Spinal cord (tissue), 10 donors: ENCODE data around the gene PTMS. TPM values are rescaled to one million over a fixed set of nuclear protein-coding genes. Genes with fewer than 3 reads are reported as not detected.

Experiments
- DNase-seq, 6 donors: peaks; one replicate each; pipeline versions ENCODE4 v3.0.0 to v3.0.0-alpha.2; 2013 to 2015; ENCODE audit warnings: low spot score in 6 of 6, low read depth in 4 of 6
- H3K27ac ChIP-seq: one replicate; pipeline ENCODE4 v1.5.1; 2013; ENCODE audit warnings: low read depth, low read length, control low read depth
- H3K27me3 ChIP-seq: one replicate; pipeline ENCODE4 v1.6.1; 2013; ENCODE audit warnings: low read length; ENCODE audit not compliant: control insufficient read depth, insufficient read depth
- H3K36me3 ChIP-seq: one replicate; pipeline ENCODE4 v1.6.1; 2013; ENCODE audit warnings: low read length; ENCODE audit not compliant: control insufficient read depth, insufficient read depth
- H3K4me1 ChIP-seq: one replicate; pipeline ENCODE4 v1.6.1; 2013; ENCODE audit warnings: low read length; ENCODE audit not compliant: control insufficient read depth, insufficient read depth
- H3K4me3 ChIP-seq: one replicate; pipeline ENCODE4 v1.5.1; 2013; ENCODE audit warnings: low read depth, low read length, control low read depth
- H3K9me3 ChIP-seq: one replicate; pipeline ENCODE4 v1.6.1; 2013; ENCODE audit warnings: low read length; ENCODE audit not compliant: control insufficient read depth, insufficient read depth
- WGBS: methylation state at CpG from one replicate; pipeline ENCODE4 v1.1.5; 2013; ENCODE audit warnings: missing lambda C conversion rate; ENCODE audit not compliant: insufficient coverage; 5-methylcytosine and 5-hydroxymethylcytosine counted together
- polyA plus RNA-seq, 2 donors: library from polyadenylated mRNA; unstranded; fragments of 120-200 nt; gene quantifications; one replicate each; pipeline ENCODE4 v1.2.1, GENCODE V29; 2013; ENCODE audit not compliant: insufficient read length in 2 of 2
- total RNA-seq, 2 donors: library from RNA; depleted of rRNA in 1 of 2; stranded (reverse); fragments of 120-200 nt in 1 of 2; fragments of >200 nt in 1 of 2; gene quantifications; one replicate each; pipeline versions ENCODE4 v1.2.3 to v1.2.4, GENCODE V29; 2013 to 2014
- donor health status: healthy.

Gene PTMS
- total and polyA plus RNA-seq, 4 donors = 50.7 to 927 (median 554) TPM

GRCh38 chr12:6750506-6750905 is 15.7 kb upstream of the PTMS start:
- no peak for DNase-seq
- H3K4me1 ChIP-seq = peaks cover 18% of the 10 kb centered on the region
- H3K36me3 ChIP-seq = peaks cover 61% of the 10 kb centered on the region
- H3K27me3 ChIP-seq = no peaks in the 10 kb centered on the region
- no peaks in the 10 kb centered on the region for H3K9me3 ChIP-seq
- WGBS = 83% methylated on average over 3 of the region's 4 CpGs
- no peak overlapping the region for H3K4me3 ChIP-seq
- no peak overlapping the region for H3K27ac ChIP-seq

GRCh38 chr12:6751767-6752166 is 14.4 kb upstream of the PTMS start:
- 80% methylated on average over 4 of the region's 7 CpGs for WGBS

DNA sequence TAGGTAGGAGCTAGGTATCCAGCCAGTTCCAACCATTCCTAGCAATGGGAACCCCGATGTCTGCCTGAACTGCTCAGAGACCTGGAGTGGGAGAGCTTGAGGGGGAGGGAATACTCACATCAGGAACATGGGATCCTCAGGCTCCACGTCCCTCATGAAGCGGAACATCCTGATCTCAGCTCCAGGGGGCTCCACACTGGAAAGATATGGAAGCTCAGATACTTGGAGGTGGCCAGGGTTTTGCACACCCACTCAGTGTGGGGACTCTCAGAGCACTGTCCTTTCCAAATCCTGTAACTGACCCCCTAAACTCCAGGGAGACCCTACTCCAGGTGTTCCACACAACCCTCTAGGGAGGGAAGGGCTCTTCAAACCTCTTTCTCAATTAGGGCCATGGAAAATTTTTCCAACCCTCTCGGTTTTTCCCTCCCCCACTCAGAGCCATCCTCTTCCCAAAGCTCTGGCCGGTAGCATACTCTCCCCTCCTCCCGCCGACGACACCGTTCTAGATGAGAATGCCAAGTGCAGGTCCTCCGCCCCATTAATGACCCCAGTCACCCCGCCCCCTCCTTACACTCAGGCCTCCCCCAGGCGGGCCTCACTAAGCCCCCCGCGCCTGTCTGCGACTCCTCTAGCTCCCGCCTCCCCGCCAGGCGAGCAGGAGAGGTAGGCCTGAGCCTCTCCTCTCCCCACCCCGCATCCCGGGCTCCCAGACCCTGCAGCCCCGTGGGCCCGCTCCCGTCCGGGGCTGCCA is 13.8 kb upstream of the PTMS start:
- WGBS = 2% methylated on average over 24 of the region's 24 CpGs
- Histone ChIP-seq H3K27me3 (no peaks in the 10 kb centered on the region), H3K4me3 (peak overlapping the region; percentile 94), H3K27ac (peak overlapping the region; percentile 99), H3K36me3 (peaks cover 46% of the 10 kb centered on the region), H3K4me1 (peaks cover 18% of the 10 kb centered on the region), H3K9me3 (no peaks in the 10 kb centered on the region)
- peak in 3 of 6 donors; percentile 7 to 54 (median 53) for DNase-seq

More at GRCh38 chr12:6751767-6752166, 14.4 kb upstream of the PTMS start:
- Histone ChIP-seq H3K36me3 (peaks cover 51% of the 10 kb centered on the region), H3K4me1 (peaks cover 18% of the 10 kb centered on the region), H3K27ac (peak overlapping the region; percentile 99), H3K27me3 (no peaks in the 10 kb centered on the region), H3K4me3 (peak overlapping the region; percentile 94), H3K9me3 (no peaks in the 10 kb centered on the region)
- DNase-seq = no peak

- 0% methylated on average over 55 of the region's 62 CpGs for WGBS
These were observed 13.0 kb upstream of the PTMS start, which contains the start of gene MLF2 for GRCh38 chr12:6752921-6753771. TSS of gene MLF2 (minus strand) at chr12:6753141. CDS start at chr12:6752334, 807 bp downstream.

GRCh38 chr12:6753772-6754356 is 12.3 kb upstream of the PTMS start:
- no peaks in the 10 kb centered on the region for H3K9me3 ChIP-seq
- no peaks in the 10 kb centered on the region for H3K27me3 ChIP-seq
- peak overlapping the region; percentile 94 for H3K4me3 ChIP-seq
- DNase-seq = peak in 1 of 6 donors; percentile 98
- WGBS = 0% methylated on average over 1 of the region's 7 CpGs
- peaks cover 31% of the 10 kb centered on the region for H3K36me3 ChIP-seq
- H3K27ac ChIP-seq = peak overlapping the region; percentile 99
- H3K4me1 ChIP-seq = peaks cover 18% of the 10 kb centered on the region

More at GRCh38 chr12:6752921-6753771, 13.0 kb upstream of the PTMS start, which contains the start of gene MLF2:
- peak within 1 kb of the TSS; percentile 99 for H3K27ac ChIP-seq
- H3K9me3 ChIP-seq = no peaks in the 10 kb centered on the region
- H3K4me3 ChIP-seq = peak within 1 kb of the TSS; percentile 94
- H3K4me1 ChIP-seq = peaks cover 18% of the 10 kb centered on the region
- DNase-seq = peak; percentile 86 to 98 (median 93)
- H3K27me3 ChIP-seq = no peaks in the 10 kb centered on the region
- peaks cover 38% of the 10 kb centered on the region for H3K36me3 ChIP-seq

- peaks cover 25% of the 10 kb centered on the region for H3K36me3 ChIP-seq
- WGBS = 94% methylated on average over 2 of the region's 2 CpGs
- H3K27ac ChIP-seq = peak overlapping the region; percentile 99
These were observed 11.8 kb upstream of the PTMS start for GRCh38 chr12:6754411-6754810.

GRCh38 chr12:6757028-6757690 is 9.0 kb upstream of the PTMS start:
- no peak for DNase-seq
- Histone ChIP-seq H3K4me3 (no peak overlapping the region), H3K4me1 (peaks cover 12% of the 10 kb centered on the region), H3K27ac (no peak overlapping the region), H3K27me3 (no peaks in the 10 kb centered on the region), H3K9me3 (no peaks in the 10 kb centered on the region), H3K36me3 (no peaks in the 10 kb centered on the region)
- 81% methylated on average over 7 of the region's 8 CpGs for WGBS

More at GRCh38 chr12:6754411-6754810, 11.8 kb upstream of the PTMS start:
- no peaks in the 10 kb centered on the region for H3K27me3 ChIP-seq
- H3K4me1 ChIP-seq = peaks cover 18% of the 10 kb centered on the region
- no peaks in the 10 kb centered on the region for H3K9me3 ChIP-seq
- H3K4me3 ChIP-seq = no peak overlapping the region
- no peak for DNase-seq

DNA sequence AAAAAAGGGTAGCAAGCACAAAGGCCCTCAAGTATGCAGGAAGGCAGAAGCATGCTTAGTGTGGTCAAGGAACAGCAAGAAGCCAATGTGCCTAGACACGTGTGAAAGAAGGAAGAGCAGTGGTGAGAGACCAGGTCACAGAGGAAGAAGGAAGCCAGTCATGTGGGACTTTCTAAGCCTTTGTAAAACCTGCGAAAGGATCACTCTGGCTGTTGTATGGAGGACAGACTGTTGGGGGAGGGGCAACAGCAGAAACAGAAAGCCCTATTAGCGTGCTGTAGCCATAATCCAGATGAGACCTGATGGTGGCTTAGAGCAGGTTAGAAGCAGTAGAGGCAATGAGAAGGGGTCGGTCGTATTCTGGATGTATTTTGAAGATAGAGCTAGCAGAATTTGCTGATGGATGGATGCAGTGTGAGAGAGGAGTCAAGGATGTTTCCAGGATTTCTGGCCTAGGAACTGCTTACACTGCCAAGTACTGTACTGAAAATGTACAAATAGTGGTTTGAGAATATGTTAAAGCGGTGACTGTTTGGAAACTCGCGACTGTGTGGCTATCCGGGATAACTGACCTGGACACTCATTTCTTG is 7.6 kb upstream of the PTMS start:
- H3K9me3 ChIP-seq = no peaks in the 10 kb centered on the region
- WGBS = 69% methylated on average over 9 of the region's 9 CpGs
- H3K4me3 ChIP-seq = no peak overlapping the region
- peaks cover 9% of the 10 kb centered on the region for H3K4me1 ChIP-seq
- no peaks in the 10 kb centered on the region for H3K36me3 ChIP-seq
- H3K27ac ChIP-seq = no peak overlapping the region
- H3K27me3 ChIP-seq = no peaks in the 10 kb centered on the region
- peak in 1 of 6 donors; percentile 51 for DNase-seq

- Histone ChIP-seq H3K27me3 (no peaks in the 10 kb centered on the region), H3K9me3 (no peaks in the 10 kb centered on the region), H3K27ac (no peak overlapping the region), H3K36me3 (no peaks in the 10 kb centered on the region), H3K4me3 (no peak overlapping the region), H3K4me1 (peaks cover 15% of the 10 kb centered on the region)
- DNase-seq = no peak
- 84% methylated on average over 5 of the region's 5 CpGs for WGBS
These were observed 6.4 kb upstream of the PTMS start for GRCh38 chr12:6759741-6760140.
